ENCODE data around the gene SNCB. TPM values are rescaled to one million over a fixed set of nuclear protein-coding genes. Genes with fewer than 3 reads are reported as not detected.

SNCB gene
- total RNA-seq, 1 experiment from 2014 or later = 6.8 TPM

GRCh38 chr5:176650354-176650884 is 20.1 kb upstream of the SNCB start:
- Mint-ChIP-seq H3K4me1 (peaks cover 35% of the 10 kb centered on the region), H3K27me3 (ENCODE audit: low read depth) (no peaks in the 10 kb centered on the region), H3K4me3 (no peak overlapping the region), H3K27ac (no peak overlapping the region), H3K36me3 (no peaks in the 10 kb centered on the region), H3K9me3 (no peaks in the 10 kb centered on the region)
- TF ChIP-seq E2F5 (CRISPR knock-in tag; IDR thresholded peaks at IDR 0.05) = no peak
- TF ChIP-seq RELA (CRISPR knock-in tag; IDR thresholded peaks at IDR 0.05; ENCODE audit: borderline replicate concordance) = no peak
- no peak for TF ChIP-seq HMGXB4 (CRISPR knock-in tag; IDR thresholded peaks at IDR 0.05)
- no peak for TF ChIP-seq ZNF423 (CRISPR knock-in tag; IDR thresholded peaks at IDR 0.05)
- TF ChIP-seq ZMAT4 (CRISPR knock-in tag; IDR thresholded peaks at IDR 0.05) = no peak
- TF ChIP-seq FOXJ3 (CRISPR knock-in tag; IDR thresholded peaks at IDR 0.05; ENCODE audit: borderline replicate concordance) = no peak
- TF ChIP-seq IRF1 (CRISPR knock-in tag; IDR thresholded peaks at IDR 0.05) = no peak
- no peak for TF ChIP-seq TP53 (CRISPR knock-in tag; IDR thresholded peaks at IDR 0.05)
- no peak for TF ChIP-seq CDX4 (CRISPR knock-in tag; IDR thresholded peaks at IDR 0.05; ENCODE audit: borderline replicate concordance)
- no peak for TF ChIP-seq AFF4 (CRISPR knock-in tag; IDR thresholded peaks at IDR 0.05; ENCODE audit: borderline replicate concordance)
- no peak for TF ChIP-seq ARID4B (CRISPR knock-in tag; IDR thresholded peaks at IDR 0.05; ENCODE audit: borderline replicate concordance)
- no peak for TF ChIP-seq ZNF121 (CRISPR knock-in tag; IDR thresholded peaks at IDR 0.05)
- no peak for TF ChIP-seq CBFB (CRISPR knock-in tag; IDR thresholded peaks at IDR 0.05; ENCODE audit: low read depth)
- ChIA-PET CTCF (interaction anchor here (0.5 to 6.8 kb wide), 6 partner anchors 9 to 202 kb away, joined by 3 to 112 read pairs (median 3); partner anchors contain the start of genes EIF4E1B, FAF2 and SNCB), POLR2A (no interaction called here)
- ATAC-seq = no peak
- DNase-seq (ENCODE audit: low spot score) = no peak
